ENCODE data around the gene PTPRU.

GRCh38 chr1:29202053-29202452 is 34.3 kb upstream of the PTPRU start:
- TF ChIP-seq CTCF (IDR thresholded peaks at IDR 0.05) (no peak), RXRA (IDR thresholded peaks at IDR 0.05; ENCODE audit: borderline replicate concordance, low read depth) (no peak), MAX (IDR thresholded peaks at IDR 0.05; ENCODE audit: low read depth) (no peak), PBX3 (IDR thresholded peaks at IDR 0.05) (no peak), POLR2AphosphoS5 (IDR thresholded peaks at IDR 0.05; ENCODE audit: low read depth, low read length) (no peak), ZBTB33 (IDR thresholded peaks at IDR 0.05; ENCODE audit: borderline replicate concordance, low read depth) (no peak), RAD21 (IDR thresholded peaks at IDR 0.05; ENCODE audit: low read length) (no peak), SMC3 (IDR thresholded peaks at IDR 0.05; ENCODE audit: low read depth, low read length) (no peak), EP300 (IDR thresholded peaks at IDR 0.05; ENCODE audit: borderline replicate concordance in 1 of 2, low read depth in 1 of 2, low read length in 1 of 2) (no peak), RCOR1 (IDR thresholded peaks at IDR 0.05; ENCODE audit: low read length) (no peak), GABPA (IDR thresholded peaks at IDR 0.05; ENCODE audit: low read depth) (no peak), REST (IDR thresholded peaks at IDR 0.05; ENCODE audit: low read depth, low read length) (no peak), FOXM1 (IDR thresholded peaks at IDR 0.05; ENCODE audit: low read depth) (no peak)

Data from SK-N-SH (cell line).